ENCODE data around the gene HDAC9.

DNA sequence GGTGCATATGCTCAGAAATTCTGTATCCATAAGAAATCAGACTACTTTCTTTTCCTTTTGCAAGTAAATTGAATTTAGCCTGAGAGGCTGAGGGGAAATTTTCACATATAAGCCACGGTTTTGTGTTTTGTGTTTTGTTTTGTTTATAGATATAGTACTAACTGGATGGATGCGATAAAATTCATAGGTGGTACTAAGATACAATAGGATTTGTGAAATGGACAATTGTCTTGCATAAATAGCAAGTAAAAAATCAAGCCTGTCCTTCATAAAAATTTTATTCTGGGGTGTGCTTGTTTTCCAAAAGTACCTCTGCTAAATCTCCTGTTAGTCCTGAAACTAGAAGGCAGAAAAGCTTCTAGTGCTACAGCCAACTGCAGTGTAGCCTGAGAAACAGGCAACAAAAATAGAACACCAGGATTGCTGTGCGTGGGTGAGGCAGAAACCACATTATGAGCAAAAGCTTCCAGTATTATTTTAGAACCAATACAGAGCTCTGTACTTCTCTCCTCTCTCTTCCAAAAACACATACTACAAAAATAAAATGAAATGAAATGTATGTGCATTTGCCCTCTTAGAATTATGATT lies 634 bp upstream of the HDAC9 start:
- TF ChIP-seq, protein P1, sequence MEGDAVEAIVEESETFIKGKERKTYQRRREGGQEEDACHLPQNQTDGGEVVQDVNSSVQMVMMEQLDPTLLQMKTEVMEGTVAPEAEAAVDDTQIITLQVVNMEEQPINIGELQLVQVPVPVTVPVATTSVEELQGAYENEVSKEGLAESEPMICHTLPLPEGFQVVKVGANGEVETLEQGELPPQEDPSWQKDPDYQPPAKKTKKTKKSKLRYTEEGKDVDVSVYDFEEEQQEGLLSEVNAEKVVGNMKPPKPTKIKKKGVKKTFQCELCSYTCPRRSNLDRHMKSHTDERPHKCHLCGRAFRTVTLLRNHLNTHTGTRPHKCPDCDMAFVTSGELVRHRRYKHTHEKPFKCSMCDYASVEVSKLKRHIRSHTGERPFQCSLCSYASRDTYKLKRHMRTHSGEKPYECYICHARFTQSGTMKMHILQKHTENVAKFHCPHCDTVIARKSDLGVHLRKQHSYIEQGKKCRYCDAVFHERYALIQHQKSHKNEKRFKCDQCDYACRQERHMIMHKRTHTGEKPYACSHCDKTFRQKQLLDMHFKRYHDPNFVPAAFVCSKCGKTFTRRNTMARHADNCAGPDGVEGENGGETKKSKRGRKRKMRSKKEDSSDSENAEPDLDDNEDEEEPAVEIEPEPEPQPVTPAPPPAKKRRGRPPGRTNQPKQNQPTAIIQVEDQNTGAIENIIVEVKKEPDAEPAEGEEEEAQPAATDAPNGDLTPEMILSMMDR (IDR thresholded peaks at IDR 0.05): no peak
- no peak for TF ChIP-seq POLR2A (IDR thresholded peaks at IDR 0.05)
